ENCODE measurements around the gene GSK3A. TPM values are rescaled to one million over a fixed set of nuclear protein-coding genes. Genes with fewer than 3 reads are reported as not detected.

Gene GSK3A
- total and polyA plus RNA-seq, 2 experiments from 2014 or later: 17.7 to 40.7 TPM

- peak overlapping the region; percentile 13; the same call in 1 of the 2 replicates for H3K27ac Mint-ChIP-seq
- peaks cover 6% of the 10 kb centered on the region for H3K27me3 Mint-ChIP-seq (ENCODE audit: insufficient read depth, low read depth, poor library complexity)
- H2AFZ ChIP-seq: no peak overlapping the region
- no peaks in the 10 kb centered on the region for H3K9me2 ChIP-seq (ENCODE audit: insufficient read depth)
- H3K27ac ChIP-seq (ENCODE audit: low read depth): no peak overlapping the region
- ATAC-seq (no peak), DNase-seq (ENCODE audit: low spot score) (no peak)
- peaks cover 15% of the 10 kb centered on the region for H3K36me3 ChIP-seq (ENCODE audit: insufficient read depth)
- H3K27me3 ChIP-seq (ENCODE audit: insufficient read depth): no peaks in the 10 kb centered on the region
- peaks cover 2% of the 10 kb centered on the region for H3K9me3 Mint-ChIP-seq
- peaks cover 18% of the 10 kb centered on the region for H3K4me1 ChIP-seq (ENCODE audit: insufficient read depth)
- no peak overlapping the region; the same call in 2 of the 3 replicates for H3K4me3 Mint-ChIP-seq
- H4K20me1 ChIP-seq (replicated peaks; ENCODE audit: insufficient read depth): peaks cover 31% of the 10 kb centered on the region
- peaks cover 59% of the 10 kb centered on the region for H3K4me1 Mint-ChIP-seq
- H3K4me2 ChIP-seq: no peak overlapping the region
- H3K79me2 ChIP-seq (replicated peaks; ENCODE audit: insufficient read depth): peaks cover 33% of the 10 kb centered on the region
- H3F3A ChIP-seq (replicated peaks; ENCODE audit: low read depth): peaks cover 2% of the 10 kb centered on the region
- H3K36me3 Mint-ChIP-seq (ENCODE audit: low read depth): peaks cover 79% of the 10 kb centered on the region
- no peak overlapping the region for H3K4me3 ChIP-seq
- TF ChIP-seq CREB1 (CRISPR knock-in tag; IDR thresholded peaks at IDR 0.05; ENCODE audit: low read depth) (no peak), EZH2 (IDR thresholded peaks at IDR 0.05; ENCODE audit: low read depth, unreplicated experiment) (no peak)
- TF ChIP-seq, protein P1, sequence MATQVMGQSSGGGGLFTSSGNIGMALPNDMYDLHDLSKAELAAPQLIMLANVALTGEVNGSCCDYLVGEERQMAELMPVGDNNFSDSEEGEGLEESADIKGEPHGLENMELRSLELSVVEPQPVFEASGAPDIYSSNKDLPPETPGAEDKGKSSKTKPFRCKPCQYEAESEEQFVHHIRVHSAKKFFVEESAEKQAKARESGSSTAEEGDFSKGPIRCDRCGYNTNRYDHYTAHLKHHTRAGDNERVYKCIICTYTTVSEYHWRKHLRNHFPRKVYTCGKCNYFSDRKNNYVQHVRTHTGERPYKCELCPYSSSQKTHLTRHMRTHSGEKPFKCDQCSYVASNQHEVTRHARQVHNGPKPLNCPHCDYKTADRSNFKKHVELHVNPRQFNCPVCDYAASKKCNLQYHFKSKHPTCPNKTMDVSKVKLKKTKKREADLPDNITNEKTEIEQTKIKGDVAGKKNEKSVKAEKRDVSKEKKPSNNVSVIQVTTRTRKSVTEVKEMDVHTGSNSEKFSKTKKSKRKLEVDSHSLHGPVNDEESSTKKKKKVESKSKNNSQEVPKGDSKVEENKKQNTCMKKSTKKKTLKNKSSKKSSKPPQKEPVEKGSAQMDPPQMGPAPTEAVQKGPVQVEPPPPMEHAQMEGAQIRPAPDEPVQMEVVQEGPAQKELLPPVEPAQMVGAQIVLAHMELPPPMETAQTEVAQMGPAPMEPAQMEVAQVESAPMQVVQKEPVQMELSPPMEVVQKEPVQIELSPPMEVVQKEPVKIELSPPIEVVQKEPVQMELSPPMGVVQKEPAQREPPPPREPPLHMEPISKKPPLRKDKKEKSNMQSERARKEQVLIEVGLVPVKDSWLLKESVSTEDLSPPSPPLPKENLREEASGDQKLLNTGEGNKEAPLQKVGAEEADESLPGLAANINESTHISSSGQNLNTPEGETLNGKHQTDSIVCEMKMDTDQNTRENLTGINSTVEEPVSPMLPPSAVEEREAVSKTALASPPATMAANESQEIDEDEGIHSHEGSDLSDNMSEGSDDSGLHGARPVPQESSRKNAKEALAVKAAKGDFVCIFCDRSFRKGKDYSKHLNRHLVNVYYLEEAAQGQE (IDR thresholded peaks at IDR 0.05; ENCODE audit: unreplicated experiment): no peak
These were observed 40.0 kb downstream of the GSK3A start for GRCh38 chr19:42202290-42202880.

GRCh38 chr19:42201489-42202289, 40.7 kb downstream of the GSK3A start:
- peak overlapping the region; percentile 67 for H3K27ac Mint-ChIP-seq
- TF ChIP-seq, protein P1 (IDR thresholded peaks at IDR 0.05; ENCODE audit: unreplicated experiment): no peak
- no peak for TF ChIP-seq ZNF462 (CRISPR knock-in tag; IDR thresholded peaks at IDR 0.05)

More at GRCh38 chr19:42201489-42202289, 40.7 kb downstream of the GSK3A start:
- Mint-ChIP-seq H3K36me3 (ENCODE audit: low read depth) (peaks cover 83% of the 10 kb centered on the region), H3K4me3 (no peak overlapping the region; the same call in 2 of the 3 replicates), H3K27me3 (ENCODE audit: insufficient read depth, low read depth, poor library complexity) (peaks cover 12% of the 10 kb centered on the region), H3K4me1 (peaks cover 63% of the 10 kb centered on the region), H3K9me3 (peaks cover 3% of the 10 kb centered on the region)
- Histone ChIP-seq H3K4me3 (no peak overlapping the region), H3K36me3 (ENCODE audit: insufficient read depth) (peaks cover 15% of the 10 kb centered on the region), H3K79me2 (replicated peaks; ENCODE audit: insufficient read depth) (peaks cover 33% of the 10 kb centered on the region), H3K27me3 (ENCODE audit: insufficient read depth) (no peaks in the 10 kb centered on the region), H3K4me2 (no peak overlapping the region), H3K4me1 (ENCODE audit: insufficient read depth) (peaks cover 25% of the 10 kb centered on the region), H3K9me2 (ENCODE audit: insufficient read depth) (no peaks in the 10 kb centered on the region), H2AFZ (no peak overlapping the region), H3F3A (replicated peaks; ENCODE audit: low read depth) (peaks cover 2% of the 10 kb centered on the region), H4K20me1 (replicated peaks; ENCODE audit: insufficient read depth) (peaks cover 31% of the 10 kb centered on the region), H3K27ac (ENCODE audit: low read depth) (no peak overlapping the region)
- ATAC-seq: no peak
- no peak for DNase-seq (ENCODE audit: low spot score)
